A549 (cell line): Measurements from ENCODE around the gene ERICH6. TPM values are rescaled to one million over a fixed set of nuclear protein-coding genes. Genes with fewer than 3 reads are reported as not detected.

Experiments
- ATAC-seq, 2 experiments: fragments of 200-7000 bp in 1 of 2; fragments of >200 bp in 1 of 2; cut with Nextera tagmentation in 1 of 2; cut with Tn5 transposase in 1 of 2; 3 replicates each; pipeline versions ENCODE4 v1.8.0 to v1.9.1; 2018 to 2020; ENCODE audit warnings: mild to moderate bottlenecking in 1 of 2, moderate library complexity in 1 of 2
- CTCF ChIA-PET: fragments of 300-600 bp; sonication (Branson Sonifier 250); formaldehyde crosslinking; extraction: SDS; loops from one replicate; lab custom pipeline; 2021; ENCODE audit warnings: antibody characterized with exemption, inconsistent platforms; lab: Yijun Ruan, JAX
- POLR2A ChIA-PET: fragments of 350-600 bp; formaldehyde crosslinking; extraction: SDS; loops from one replicate; lab custom pipeline; 2021; ENCODE audit warnings: antibody characterized with exemption, inconsistent platforms; lab: Yijun Ruan, JAX
- DNase-seq, 2 experiments: peaks; one replicate each; pipeline versions ENCODE4 v3.0.0 to v3.0.0-alpha.2; 2011 to 2016; ENCODE audit warnings: low read depth in 1 of 2, low spot score in 1 of 2
- FAIRE-seq: peaks from 2 replicates; lab custom pipeline; 2011; peaks lifted over from hg19 to GRCh38; lab: Jason Lieb, UNC
- H3K27ac ChIP-seq, 2 experiments: fragments of >200 bp; sonication (Bioruptor Twin); formaldehyde crosslinking; 3 replicates each; pipeline ENCODE4 v1.5.1; 2016 to 2017
- H3K4me1 ChIP-seq: fragments of >200 bp; sonication (Bioruptor Twin); formaldehyde crosslinking; 3 replicates; pipeline ENCODE4 v1.6.1; 2016
- H3K4me2 ChIP-seq: fragments of >200 bp; sonication (Bioruptor Twin); formaldehyde crosslinking; 3 replicates; pipeline ENCODE4 v1.6.1; 2016
- H3K4me3 ChIP-seq: fragments of >200 bp; sonication (Bioruptor Twin); formaldehyde crosslinking; 3 replicates; pipeline ENCODE4 v1.5.1; 2016
- H3K9me3 ChIP-seq: fragments of >200 bp; sonication (Bioruptor Twin); formaldehyde crosslinking; 3 replicates; pipeline ENCODE4 v1.6.1; 2016
- ATOH8 ChIP-seq: fragments of 250-450 bp; sonication (Bioruptor Pico); IDR thresholded peaks from 2 replicates; pipeline ENCODE4 v1.5.0; 2020; ENCODE audit warnings: low read depth, mild to moderate bottlenecking, moderate library complexity
- BCL3 ChIP-seq: fragments of >200 bp; sonication (Bioruptor Twin); formaldehyde crosslinking; IDR thresholded peaks from 3 replicates; pipeline ENCODE4 v1.6.1; 2016
- CBX2 ChIP-seq: fragments of 200-600 bp; sonication (generic); IDR thresholded peaks from 2 replicates; pipeline ENCODE4 v1.6.1; 2016; ENCODE audit warnings: low read depth, mild to moderate bottlenecking, borderline replicate concordance
- CHD4 ChIP-seq: fragments of 200-600 bp; sonication (generic); IDR thresholded peaks from 2 replicates; pipeline ENCODE4 v1.6.1; 2016; ENCODE audit warnings: antibody characterized with exemption, mild to moderate bottlenecking, borderline replicate concordance
- E2F6 ChIP-seq: IDR thresholded peaks from 2 replicates; pipeline ENCODE4 v1.6.1; 2012; ENCODE audit warnings: low read depth, borderline replicate concordance
- EHF ChIP-seq: fragments of 250-450 bp; sonication (Bioruptor Pico); IDR thresholded peaks from 2 replicates; pipeline ENCODE4 v1.5.0; 2020; ENCODE audit warnings: mild to moderate bottlenecking
- EHMT2 ChIP-seq: fragments of 200-600 bp; sonication (generic); IDR thresholded peaks from 2 replicates; pipeline ENCODE4 v1.6.1; 2016; ENCODE audit warnings: antibody characterized with exemption, low read depth, mild to moderate bottlenecking, moderate library complexity
- FOSB ChIP-seq: fragments of 250-450 bp; sonication (Bioruptor Pico); IDR thresholded peaks from 2 replicates; pipeline ENCODE4 v1.5.0; 2020; ENCODE audit warnings: mild to moderate bottlenecking, moderate library complexity
- FOXS1 ChIP-seq: fragments of 250-450 bp; sonication (Bioruptor Pico); IDR thresholded peaks from 2 replicates; pipeline ENCODE4 v1.5.0; 2020; ENCODE audit warnings: mild to moderate bottlenecking, moderate library complexity
- HDAC2 ChIP-seq: fragments of 200-600 bp; sonication (generic); IDR thresholded peaks from 2 replicates; pipeline ENCODE4 v1.6.1; 2016
- HMGXB4 ChIP-seq: fragments of 250-450 bp; sonication (Bioruptor Pico); IDR thresholded peaks from 2 replicates; pipeline ENCODE4 v1.5.0; 2021; ENCODE audit warnings: mild to moderate bottlenecking, moderate library complexity, borderline replicate concordance
- HOXB5 ChIP-seq: fragments of 250-450 bp; sonication (Bioruptor Pico); IDR thresholded peaks from 2 replicates; pipeline ENCODE4 v1.5.0; 2020; ENCODE audit warnings: mild to moderate bottlenecking, moderate library complexity
- JUN ChIP-seq, 2 experiments: fragments of >200 bp; sonication (Bioruptor Twin); formaldehyde crosslinking; IDR thresholded peaks; 2 replicates in 1 of 2; 3 replicates in 1 of 2; pipeline ENCODE4 v1.6.1; 2016 to 2017
- JUNB ChIP-seq: fragments of >200 bp; sonication (Bioruptor Twin); formaldehyde crosslinking; IDR thresholded peaks from 2 replicates; pipeline ENCODE4 v1.6.1; 2016
- MYC ChIP-seq: IDR thresholded peaks from 2 replicates; pipeline ENCODE4 v1.6.1; 2012; ENCODE audit warnings: mild to moderate bottlenecking, inconsistent platforms, low read length, improper control_type of control experiment, borderline replicate concordance
- NFE2L2 ChIP-seq: fragments of 150-350 bp; conservative IDR thresholded peaks from 2 replicates; pipeline ENCODE4 v1.6.1; 2014; ENCODE audit warnings: low read length
- NR3C1 ChIP-seq: fragments of >200 bp; sonication (Bioruptor Twin); formaldehyde crosslinking; IDR thresholded peaks from 3 replicates; pipeline ENCODE4 v1.6.1; 2017
- POLR2A ChIP-seq: IDR thresholded peaks from 2 replicates; pipeline ENCODE4 v1.6.1; 2012; ENCODE audit warnings: mild to moderate bottlenecking, low read length
- POLR2AphosphoS2 ChIP-seq: conservative IDR thresholded peaks from 2 replicates; pipeline ENCODE4 v1.6.1; 2012; ENCODE audit warnings: low read length, improper control_type of control experiment, inconsistent platforms
- ZNF302 ChIP-seq: fragments of 250-450 bp; sonication (Bioruptor Pico); IDR thresholded peaks from 2 replicates; pipeline ENCODE4 v1.9.0; 2021; ENCODE audit warnings: inconsistent platforms, mild to moderate bottlenecking, moderate library complexity
- WGBS: methylation state at CpG from one replicate; pipeline ENCODE4 v1.1.6; 2017; ENCODE audit errors: missing lambda C conversion rate; 5-methylcytosine and 5-hydroxymethylcytosine counted together
- polyA plus RNA-seq, 4 experiments: library from polyadenylated mRNA; depleted of rRNA in 3 of 4; stranded (reverse); fragments of >200 nt; fragmentation: RNase III in 1 of 4; extraction: RNeasy Plus Mini Kit Qiagen cat#74134 plus additional on column Dnase treatment in 1 of 4; gene quantifications; 2 replicates in 3 of 4; 3 replicates in 1 of 4; pipeline ENCODE4 v1.2.3, GENCODE V29; 2011 to 2017

The ERICH6 gene
- polyA plus RNA-seq, 2 of the 4 experiments (the other 2 are of a cell fraction): 0.06 TPM; not detected in 1

- no peak for TF ChIP-seq BCL3
- TF ChIP-seq CBX2: no peak
- TF ChIP-seq HDAC2: no peak
- no peak for TF ChIP-seq MYC
- no peak for TF ChIP-seq FOXS1 (CRISPR knock-in tag)
- TF ChIP-seq EHMT2: no peak
- no peak for TF ChIP-seq HMGXB4 (CRISPR knock-in tag)
- no peak for TF ChIP-seq ATOH8
- TF ChIP-seq JUNB: no peak
- no peak for TF ChIP-seq EHF
- no peak for TF ChIP-seq FOSB
- FAIRE-seq: no peak
- POLR2A ChIA-PET: no interaction called here
- Histone ChIP-seq H3K9me3 (peaks cover 17% of the 10 kb centered on the region), H3K27ac (no peak overlapping the region), H3K4me2 (no peak overlapping the region), H3K4me1 (no peaks in the 10 kb centered on the region; the same call in 2 of the 3 replicates), H3K4me3 (no peak overlapping the region)
- CTCF ChIA-PET: interaction anchor here (2.1 kb wide), 1 partner anchor 11 kb away, joined by 7 read pairs; no protein-coding TSS in a partner anchor
- no peak for DNase-seq
- no peak for ATAC-seq
- WGBS: 90% methylated on average over 2 of the region's 2 CpGs
Observed at GRCh38 chr3:150710097-150710496, 6.4 kb upstream of the ERICH6 start.

GRCh38 chr3:150703299-150703755 lies 393 bp downstream of the ERICH6 start:
- Histone ChIP-seq H3K4me2 (peak overlapping the region; percentile 82), H3K27ac (peak overlapping the region; percentile 79 to 91), H3K9me3 (no peaks in the 10 kb centered on the region), H3K4me1 (peaks cover 3% of the 10 kb centered on the region; the same call in 1 of the 3 replicates), H3K4me3 (peak overlapping the region; percentile 65)
- TF ChIP-seq ZNF302 (CRISPR knock-in tag) (no peak), JUN (IDR thresholded peaks at IDR 0.05) (no peak; a peak in 1 of 5 replicates), CHD4 (0 out of 2 replicates have a peak, but pooled peaks have one; percentile 22), E2F6 (peak; percentile 46; the same call in 1 of the 2 replicates), NFE2L2 (no peak), HOXB5 (CRISPR knock-in tag) (no peak), POLR2AphosphoS2 (no peak), EHMT2 (no peak), POLR2A (peak; percentile 29; the same call in 1 of the 2 replicates), MYC (no peak), NR3C1 (no peak)
- ChIA-PET CTCF (interaction anchor here (0.6 to 3.0 kb wide), 5 partner anchors 11 to 510 kb away, joined by 3 to 19 read pairs (median 3); no protein-coding TSS in a partner anchor), POLR2A (interaction anchor here (0.6 to 1.5 kb wide), 8 partner anchors 10 to 274 kb away, joined by 3 to 43 read pairs (median 7); partner anchors contain the start of genes EIF2A, SELENOT, SERP1 and SIAH2)
- peak in 1 of 2 experiments; percentile 24 for DNase-seq
- WGBS: 14% methylated on average over 29 of the region's 29 CpGs
- no peak for FAIRE-seq
- peak; percentile 83 to 85 for ATAC-seq
